Kidney (tissue), 14 donors: Measurements from ENCODE around the gene DHX30. TPM values are rescaled to one million over a fixed set of nuclear protein-coding genes. Genes with fewer than 3 reads are reported as not detected.

Experiments used
- DNase-seq, 5 donors: peaks; one replicate each; pipeline ENCODE4 v3.0.0-alpha.2; 2013 to 2020
- FAIRE-seq: peaks from 2 replicates; lab custom pipeline; 2012; peaks lifted over from hg19 to GRCh38; lab: Jason Lieb, UNC
- H3K27ac ChIP-seq, 2 donors: one replicate each; pipeline ENCODE4 v1.7.0; 2013; ENCODE audit warnings: low read depth in 2 of 2, low read length in 2 of 2, inconsistent platforms in 1 of 2
- H3K27me3 ChIP-seq: one replicate; pipeline ENCODE4 v1.7.1; 2013; ENCODE audit warnings: low read length, inconsistent platforms; ENCODE audit not compliant: control insufficient read depth, insufficient read depth
- H3K36me3 ChIP-seq, 3 donors: one replicate each; pipeline versions ENCODE4 v1.7.0 to v1.7.1; 2013; ENCODE audit warnings: low read length in 3 of 3, control low read depth in 1 of 3, inconsistent platforms in 1 of 3; ENCODE audit not compliant: insufficient read depth in 3 of 3, control insufficient read depth in 2 of 3
- H3K4me1 ChIP-seq, 3 donors: one replicate each; pipeline versions ENCODE4 v1.7.0 to v1.7.1; 2013; ENCODE audit warnings: low read length in 3 of 3, inconsistent platforms in 1 of 3, low read depth in 1 of 3; ENCODE audit not compliant: control insufficient read depth in 2 of 3, insufficient read depth in 2 of 3
- H3K4me3 ChIP-seq, 3 donors: one replicate each; pipeline versions ENCODE4 v1.7.0 to v1.8.1; 2013; ENCODE audit warnings: low read length in 3 of 3, control low read depth in 1 of 3, inconsistent platforms in 1 of 3
- H3K9ac ChIP-seq, 3 donors: one replicate each; pipeline versions ENCODE4 v1.7.0 to v1.7.1; 2013; ENCODE audit warnings: low read length in 3 of 3, control low read depth in 1 of 3, inconsistent platforms in 1 of 3
- H3K9me3 ChIP-seq, 3 donors: one replicate each; pipeline versions ENCODE4 v1.7.0 to v1.7.1; 2013; ENCODE audit warnings: low read length in 3 of 3, control low read depth in 1 of 3, inconsistent platforms in 1 of 3; ENCODE audit not compliant: control insufficient read depth in 2 of 3, insufficient read depth in 1 of 3
- intact Hi-C: fragments of 100-400 bp; cut with DNase I; formaldehyde crosslinking; loops from one replicate; pipeline ENCODE4 v1.11.1; 2022
- polyA plus RNA-seq: library from polyadenylated mRNA; stranded (reverse); fragments of 350-450 nt; fragmentation: Illumina TruSeq; extraction: RNeasy Lipid Tissue Mini Kit (QIAGEN cat#74804); gene quantifications from one replicate; pipeline ENCODE4 v1.2.3, GENCODE V29; 2014; ENCODE audit warnings: low read depth, low replicate concordance; ENCODE audit not compliant: insufficient read depth
- total RNA-seq: library from RNA; stranded (reverse); fragmentation: NEBNext Ultra II Directional; extraction: Animal tissue kit (Norgen Biotek cat#: 25700); gene quantifications from one replicate; pipeline ENCODE4 v1.2.1, GENCODE V29; 2021
- TF ChIP-seq, protein P1 (sequence below): IDR thresholded peaks from 3 replicates; pipeline ENCODE4 v1.5.1; 2012; ENCODE audit warnings: mild to moderate bottlenecking, moderate library complexity, borderline replicate concordance; ENCODE audit not compliant: insufficient read depth; ENCODE audit errors: extremely low read depth
- donor health status: control.
- donor health status: control.
- donor health status: control.
- donor health status: control.
- donor health status: control.
- donor health status: DM: yes; HTN: yes; CAD: no.
- donor health status: Normal renal cell carcinoma (clear cell type).

DHX30 gene
- total and polyA plus RNA-seq, 2 donors from 2014 or later = 37.8 to 59.7 TPM

DNA sequence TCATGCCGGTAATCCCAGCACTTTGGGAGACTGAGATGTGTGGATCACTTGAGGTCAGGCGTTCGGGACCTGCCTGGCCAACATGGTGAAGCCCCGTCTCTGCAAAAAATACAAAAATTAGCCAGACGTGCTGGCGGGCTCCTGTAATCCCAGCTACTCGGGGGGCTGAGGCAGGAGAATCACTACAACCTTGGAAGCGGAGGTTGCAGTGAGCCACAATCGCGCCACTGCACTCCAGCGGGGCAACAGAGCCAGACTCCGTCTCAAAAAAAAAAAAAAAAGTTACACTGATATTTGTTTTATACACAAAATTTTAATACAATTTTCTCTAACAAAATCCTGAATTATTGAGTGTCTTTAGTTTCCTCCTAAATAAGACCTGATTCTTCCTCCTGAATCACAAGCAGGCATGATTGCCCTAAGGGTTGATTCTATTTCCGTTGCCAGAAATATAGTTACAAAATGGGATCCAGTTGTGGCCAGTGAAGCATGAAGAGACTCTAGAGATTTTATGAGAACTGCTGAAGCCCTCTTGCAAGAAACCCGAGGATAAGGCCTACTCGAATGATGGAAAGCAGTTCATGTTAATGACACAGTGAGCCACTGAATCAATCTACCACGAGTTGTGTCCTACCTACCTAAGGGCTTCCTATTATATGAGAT, 11.6 kb upstream of the DHX30 start:
- H3K9ac ChIP-seq = no peak overlapping the region
- DNase-seq (peak in 1 of 5 donors; percentile 58), FAIRE-seq (no peak)
- intact Hi-C loops = no loop called here
- no peaks in the 10 kb centered on the region for H3K36me3 ChIP-seq
- no peaks in the 10 kb centered on the region for H3K4me1 ChIP-seq
- H3K27ac ChIP-seq = no peak overlapping the region
- no peaks in the 10 kb centered on the region for H3K27me3 ChIP-seq
- TF ChIP-seq, protein P1, sequence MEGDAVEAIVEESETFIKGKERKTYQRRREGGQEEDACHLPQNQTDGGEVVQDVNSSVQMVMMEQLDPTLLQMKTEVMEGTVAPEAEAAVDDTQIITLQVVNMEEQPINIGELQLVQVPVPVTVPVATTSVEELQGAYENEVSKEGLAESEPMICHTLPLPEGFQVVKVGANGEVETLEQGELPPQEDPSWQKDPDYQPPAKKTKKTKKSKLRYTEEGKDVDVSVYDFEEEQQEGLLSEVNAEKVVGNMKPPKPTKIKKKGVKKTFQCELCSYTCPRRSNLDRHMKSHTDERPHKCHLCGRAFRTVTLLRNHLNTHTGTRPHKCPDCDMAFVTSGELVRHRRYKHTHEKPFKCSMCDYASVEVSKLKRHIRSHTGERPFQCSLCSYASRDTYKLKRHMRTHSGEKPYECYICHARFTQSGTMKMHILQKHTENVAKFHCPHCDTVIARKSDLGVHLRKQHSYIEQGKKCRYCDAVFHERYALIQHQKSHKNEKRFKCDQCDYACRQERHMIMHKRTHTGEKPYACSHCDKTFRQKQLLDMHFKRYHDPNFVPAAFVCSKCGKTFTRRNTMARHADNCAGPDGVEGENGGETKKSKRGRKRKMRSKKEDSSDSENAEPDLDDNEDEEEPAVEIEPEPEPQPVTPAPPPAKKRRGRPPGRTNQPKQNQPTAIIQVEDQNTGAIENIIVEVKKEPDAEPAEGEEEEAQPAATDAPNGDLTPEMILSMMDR = no peak
- no peaks in the 10 kb centered on the region for H3K9me3 ChIP-seq
- no peak overlapping the region for H3K4me3 ChIP-seq

- Histone ChIP-seq H3K27me3 (no peaks in the 10 kb centered on the region), H3K36me3 (no peaks in the 10 kb centered on the region), H3K9me3 (no peaks in the 10 kb centered on the region), H3K9ac (no peak overlapping the region), H3K27ac (no peak overlapping the region), H3K4me3 (no peak overlapping the region), H3K4me1 (no peaks in the 10 kb centered on the region)
- no peak for DNase-seq
- intact Hi-C loops = no loop called here
- FAIRE-seq = no peak
- TF ChIP-seq, protein P1 = no peak
These were observed 10.2 kb upstream of the DHX30 start for GRCh38 chr3:47792699-47793098.

- Histone ChIP-seq H3K27ac (no peak overlapping the region), H3K9ac (no peak overlapping the region), H3K4me3 (no peak overlapping the region), H3K4me1 (no peaks in the 10 kb centered on the region), H3K36me3 (no peaks in the 10 kb centered on the region), H3K27me3 (no peaks in the 10 kb centered on the region), H3K9me3 (no peaks in the 10 kb centered on the region)
- TF ChIP-seq, protein P1 = no peak
- FAIRE-seq (no peak), DNase-seq (no peak)
- intact Hi-C loops = no loop called here
These were observed 8.4 kb upstream of the DHX30 start for GRCh38 chr3:47794544-47794943.

DNA sequence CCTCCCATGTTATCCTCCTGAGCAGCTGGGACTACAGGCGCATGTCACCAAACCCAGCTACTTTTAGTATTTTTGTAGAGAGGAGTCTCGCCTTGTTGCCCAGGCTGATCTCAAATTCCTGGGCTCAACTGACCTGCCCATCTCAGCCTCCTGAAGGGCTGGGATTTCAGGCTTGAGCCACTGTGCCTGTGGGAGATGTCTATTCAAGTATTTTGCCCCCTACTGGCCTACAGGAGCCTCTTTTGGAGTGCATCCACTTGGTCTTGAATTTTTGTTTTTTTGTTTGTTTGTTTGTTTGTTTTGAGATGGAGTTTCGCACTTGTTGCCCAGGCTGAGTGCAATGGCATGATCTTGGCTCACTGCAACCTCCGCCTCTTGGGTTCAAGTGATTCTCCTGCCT, 3.2 kb upstream of the DHX30 start:
- no peak overlapping the region for H3K9ac ChIP-seq
- DNase-seq (no peak), FAIRE-seq (no peak)
- peaks cover 0 to 4% (median 4%) of the 10 kb centered on the region in 3 donors for H3K4me1 ChIP-seq
- H3K27ac ChIP-seq = no peak overlapping the region
- no peak overlapping the region for H3K4me3 ChIP-seq
- intact Hi-C loops = no loop called here
- H3K9me3 ChIP-seq = no peaks in the 10 kb centered on the region
- H3K36me3 ChIP-seq = no peaks in the 10 kb centered on the region
- TF ChIP-seq, protein P1 = peak; percentile 13
- H3K27me3 ChIP-seq = no peaks in the 10 kb centered on the region
